ENCODE measurements around the gene LIME1. TPM values are rescaled to one million over a fixed set of nuclear protein-coding genes. Genes with fewer than 3 reads are reported as not detected.

Gene LIME1
- total RNA-seq, 1 donor from 2014 or later, result 10.2 TPM

- TF ChIP-seq, protein P1, sequence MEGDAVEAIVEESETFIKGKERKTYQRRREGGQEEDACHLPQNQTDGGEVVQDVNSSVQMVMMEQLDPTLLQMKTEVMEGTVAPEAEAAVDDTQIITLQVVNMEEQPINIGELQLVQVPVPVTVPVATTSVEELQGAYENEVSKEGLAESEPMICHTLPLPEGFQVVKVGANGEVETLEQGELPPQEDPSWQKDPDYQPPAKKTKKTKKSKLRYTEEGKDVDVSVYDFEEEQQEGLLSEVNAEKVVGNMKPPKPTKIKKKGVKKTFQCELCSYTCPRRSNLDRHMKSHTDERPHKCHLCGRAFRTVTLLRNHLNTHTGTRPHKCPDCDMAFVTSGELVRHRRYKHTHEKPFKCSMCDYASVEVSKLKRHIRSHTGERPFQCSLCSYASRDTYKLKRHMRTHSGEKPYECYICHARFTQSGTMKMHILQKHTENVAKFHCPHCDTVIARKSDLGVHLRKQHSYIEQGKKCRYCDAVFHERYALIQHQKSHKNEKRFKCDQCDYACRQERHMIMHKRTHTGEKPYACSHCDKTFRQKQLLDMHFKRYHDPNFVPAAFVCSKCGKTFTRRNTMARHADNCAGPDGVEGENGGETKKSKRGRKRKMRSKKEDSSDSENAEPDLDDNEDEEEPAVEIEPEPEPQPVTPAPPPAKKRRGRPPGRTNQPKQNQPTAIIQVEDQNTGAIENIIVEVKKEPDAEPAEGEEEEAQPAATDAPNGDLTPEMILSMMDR (IDR thresholded peaks at IDR 0.05), result no peak
- no peaks in the 10 kb centered on the region for H3K27me3 Mint-ChIP-seq
- no peaks in the 10 kb centered on the region for H3K9me3 Mint-ChIP-seq
- no peak overlapping the region for H3K27ac Mint-ChIP-seq
- intact Hi-C loops (cut with micrococcal nuclease), result no loop called here
- CTCF ChIA-PET, result no interaction called here
- ATAC-seq (ENCODE audit: low read depth), result no peak
- H3K4me1 Mint-ChIP-seq, result peaks cover 15% of the 10 kb centered on the region
- POLR2A ChIA-PET, result no interaction called here
- DNase-seq, result no peak
- peaks cover 4% of the 10 kb centered on the region for H3K36me3 Mint-ChIP-seq (ENCODE audit: low read depth)
- H3K4me3 Mint-ChIP-seq, result no peak overlapping the region
These were observed 43.3 kb upstream of the LIME1 start for GRCh38 chr20:63693083-63693732.

DNA sequence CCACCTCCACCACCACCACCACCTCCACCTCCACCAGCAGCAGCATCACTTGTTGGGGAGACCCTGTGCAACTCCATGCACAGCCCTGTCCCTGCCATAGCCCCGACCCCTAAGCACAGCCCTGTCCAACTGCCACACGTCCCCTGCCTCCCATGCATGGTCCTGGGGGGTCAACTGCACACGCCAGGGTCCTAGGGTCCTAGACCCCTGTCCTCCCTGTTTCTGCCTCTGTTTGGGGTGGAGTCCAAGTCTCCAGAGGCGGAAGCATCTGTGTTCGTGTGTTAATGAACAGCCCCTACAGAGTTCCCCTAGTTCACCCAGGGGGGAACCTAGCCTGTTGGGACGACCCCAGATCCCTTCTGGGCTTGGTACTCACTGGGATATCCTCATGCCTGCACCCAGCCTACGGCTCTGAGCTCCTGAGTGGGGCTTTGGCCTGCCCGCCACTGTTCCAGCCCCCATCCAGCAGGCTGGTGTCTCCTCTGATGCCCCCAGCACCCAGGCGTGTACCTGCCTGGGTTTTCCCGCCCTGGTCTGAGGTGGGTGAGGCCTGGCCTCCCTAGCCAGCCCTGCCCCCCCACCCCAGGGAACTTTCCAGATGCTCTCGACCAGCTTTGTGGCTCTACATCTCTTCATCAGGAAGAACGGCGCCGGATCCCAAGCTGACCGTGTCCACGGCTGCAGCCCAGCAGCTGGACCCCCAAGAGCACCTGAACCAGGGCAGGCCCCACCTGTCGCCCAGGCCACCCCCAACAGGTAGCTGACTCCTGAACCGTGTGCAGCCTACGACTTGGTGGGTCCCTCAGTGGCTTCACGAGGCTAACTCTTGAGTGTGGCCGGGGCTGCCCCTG is 42.5 kb upstream of the LIME1 start:
- POLR2A ChIA-PET, result no interaction called here
- H3K36me3 Mint-ChIP-seq (ENCODE audit: low read depth), result peaks cover 4% of the 10 kb centered on the region
- ATAC-seq (ENCODE audit: low read depth) (no peak), DNase-seq (no peak)
- no peaks in the 10 kb centered on the region for H3K27me3 Mint-ChIP-seq
- CTCF ChIA-PET, result no interaction called here
- intact Hi-C loops (cut with micrococcal nuclease), result no loop called here
- H3K9me3 Mint-ChIP-seq, result no peaks in the 10 kb centered on the region
- TF ChIP-seq, protein P1 (IDR thresholded peaks at IDR 0.05), result no peak
- no peak overlapping the region for H3K4me3 Mint-ChIP-seq
- no peak overlapping the region for H3K27ac Mint-ChIP-seq
- H3K4me1 Mint-ChIP-seq, result peaks cover 15% of the 10 kb centered on the region

DNA sequence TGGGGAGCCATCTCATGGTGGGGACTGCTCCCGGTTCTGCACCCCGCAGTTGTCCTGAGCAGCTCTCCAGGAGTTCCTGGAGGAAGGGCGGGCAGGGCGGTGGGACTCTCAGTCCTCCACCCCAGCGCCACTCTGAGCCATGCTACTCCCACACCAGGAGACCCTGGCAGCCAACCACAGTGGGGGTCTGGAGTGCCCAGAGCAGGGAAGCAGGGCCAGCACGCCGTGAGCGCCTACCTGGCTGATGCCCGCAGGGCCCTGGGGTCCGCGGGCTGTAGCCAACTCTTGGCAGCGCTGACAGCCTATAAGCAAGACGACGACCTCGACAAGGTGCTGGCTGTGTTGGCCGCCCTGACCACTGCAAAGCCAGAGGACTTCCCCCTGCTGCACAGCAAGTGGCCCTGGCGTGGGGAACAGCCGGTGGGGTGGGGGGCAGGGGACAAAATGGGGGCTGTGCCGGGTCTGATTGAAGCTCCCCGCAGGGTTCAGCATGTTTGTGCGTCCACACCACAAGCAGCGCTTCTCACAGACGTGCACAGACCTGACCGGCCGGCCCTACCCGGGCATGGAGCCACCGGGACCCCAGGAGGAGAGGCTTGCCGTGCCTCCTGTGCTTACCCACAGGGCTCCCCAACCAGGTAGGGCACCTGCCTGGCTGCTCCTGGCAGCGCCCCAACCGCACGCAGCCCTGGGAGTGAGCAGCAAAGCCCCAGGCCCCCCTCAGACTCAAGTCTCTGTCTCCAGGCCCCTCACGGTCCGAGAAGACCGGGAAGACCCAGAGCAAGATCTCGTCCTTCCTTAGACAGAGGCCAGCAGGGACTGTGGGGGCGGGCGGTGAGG is 41.7 kb upstream of the LIME1 start:
- TF ChIP-seq, protein P1 (IDR thresholded peaks at IDR 0.05), result no peak
- POLR2A ChIA-PET, result no interaction called here

GRCh38 chr20:63695424-63696305 is 40.8 kb upstream of the LIME1 start:
- Mint-ChIP-seq H3K27me3 (no peaks in the 10 kb centered on the region), H3K27ac (no peak overlapping the region), H3K36me3 (ENCODE audit: low read depth) (peaks cover 7% of the 10 kb centered on the region), H3K4me3 (no peak overlapping the region), H3K9me3 (no peaks in the 10 kb centered on the region), H3K4me1 (peaks cover 19% of the 10 kb centered on the region)
- ChIA-PET POLR2A (interaction anchor here (0.6 to 1.5 kb wide), 6 partner anchors 44 to 237 kb away, joined by 3 to 11 read pairs (median 4); partner anchors contain the start of genes SLC2A4RG and TPD52L2), CTCF (no interaction called here)
- DNase-seq, result no peak
- ATAC-seq (ENCODE audit: low read depth), result no peak
- TF ChIP-seq, protein P1 (IDR thresholded peaks at IDR 0.05), result no peak
- intact Hi-C loops (cut with micrococcal nuclease), result loop anchor here (5.0 kb wide), 1 partner anchor 42 kb away; the partner anchor contains the start of genes LIME1 and SLC2A4RG

More for the DNA sequence above, 41.7 kb upstream of the LIME1 start:
- Mint-ChIP-seq H3K4me3 (no peak overlapping the region), H3K9me3 (no peaks in the 10 kb centered on the region), H3K4me1 (peaks cover 19% of the 10 kb centered on the region), H3K36me3 (ENCODE audit: low read depth) (peaks cover 4% of the 10 kb centered on the region), H3K27ac (no peak overlapping the region), H3K27me3 (no peaks in the 10 kb centered on the region)
- ATAC-seq (ENCODE audit: low read depth) (no peak), DNase-seq (no peak)
- CTCF ChIA-PET, result no interaction called here
- intact Hi-C loops (cut with micrococcal nuclease), result loop anchor here (5.0 kb wide), 1 partner anchor 42 kb away; the partner anchor contains the start of genes LIME1 and SLC2A4RG
